ENCODE results near the gene ALPG. TPM values are rescaled to one million over a fixed set of nuclear protein-coding genes. Genes with fewer than 3 reads are reported as not detected.
A peak's percentile ranks its signal among the peaks of the same experiment; 100 is the strongest.
"Not testable (repeated sequence)": the region's sequence is repeated elsewhere in the genome, so short reads cannot be mapped to it uniquely, and the experiment has no call there.

The ALPG gene
- polyA plus RNA-seq, 1 donor, result not detected

GRCh38 chr2:232398293-232399034 is 8.2 kb upstream of the ALPG start:
- no peak for DNase-seq

GRCh38 chr2:232400256-232401015 is 6.2 kb upstream of the ALPG start:
- DNase-seq, result no peak

DNA sequence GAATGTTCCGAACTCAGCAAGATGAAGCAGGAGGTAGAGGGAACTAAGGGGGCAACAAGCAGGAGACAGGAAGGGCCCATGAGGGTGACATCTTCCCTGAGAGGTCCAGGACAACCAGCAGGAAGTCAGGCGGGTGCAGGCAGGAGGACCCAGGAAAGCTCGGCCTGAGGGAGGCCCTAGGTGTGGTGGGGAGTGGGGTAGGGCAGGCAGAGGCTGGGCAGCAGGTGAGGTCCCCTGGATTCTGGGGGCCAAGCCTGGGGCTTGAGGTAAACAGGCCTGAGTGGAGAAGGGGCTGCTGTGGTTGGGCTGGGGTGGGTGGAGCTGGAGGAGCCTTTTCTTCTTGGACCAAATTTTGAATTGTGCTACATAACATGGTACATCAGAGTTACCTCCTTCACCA is 4.1 kb upstream of the ALPG start:
- no peak for DNase-seq

DNA sequence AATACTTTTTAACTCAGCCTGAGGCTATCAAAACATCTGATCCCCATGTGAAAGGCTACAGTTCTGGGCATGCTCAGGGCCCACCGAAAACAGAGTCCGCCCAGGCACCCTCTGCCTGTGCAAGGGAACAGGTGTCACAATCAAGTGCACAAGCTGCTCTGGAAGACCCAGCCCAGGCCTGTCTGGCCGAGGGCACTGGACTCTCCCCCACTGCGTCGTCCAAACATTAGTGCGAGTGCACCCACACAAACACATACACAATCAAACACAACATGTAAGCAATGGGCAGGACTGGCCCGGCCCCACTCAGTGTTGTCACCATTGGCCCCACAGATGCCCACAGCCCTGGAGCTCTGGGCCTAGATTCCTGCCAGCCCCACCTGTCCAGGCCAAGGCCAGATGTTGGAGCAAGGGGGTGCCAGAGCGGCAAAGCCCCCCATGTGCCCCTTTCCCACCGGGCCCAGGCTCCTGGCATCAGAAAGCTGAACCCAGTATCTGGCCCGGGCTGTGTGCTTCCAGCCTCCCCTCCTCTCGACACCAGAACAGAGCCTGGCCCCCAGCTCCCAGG is 617 bp upstream of the ALPG start:
- DNase-seq, result no peak

DNA sequence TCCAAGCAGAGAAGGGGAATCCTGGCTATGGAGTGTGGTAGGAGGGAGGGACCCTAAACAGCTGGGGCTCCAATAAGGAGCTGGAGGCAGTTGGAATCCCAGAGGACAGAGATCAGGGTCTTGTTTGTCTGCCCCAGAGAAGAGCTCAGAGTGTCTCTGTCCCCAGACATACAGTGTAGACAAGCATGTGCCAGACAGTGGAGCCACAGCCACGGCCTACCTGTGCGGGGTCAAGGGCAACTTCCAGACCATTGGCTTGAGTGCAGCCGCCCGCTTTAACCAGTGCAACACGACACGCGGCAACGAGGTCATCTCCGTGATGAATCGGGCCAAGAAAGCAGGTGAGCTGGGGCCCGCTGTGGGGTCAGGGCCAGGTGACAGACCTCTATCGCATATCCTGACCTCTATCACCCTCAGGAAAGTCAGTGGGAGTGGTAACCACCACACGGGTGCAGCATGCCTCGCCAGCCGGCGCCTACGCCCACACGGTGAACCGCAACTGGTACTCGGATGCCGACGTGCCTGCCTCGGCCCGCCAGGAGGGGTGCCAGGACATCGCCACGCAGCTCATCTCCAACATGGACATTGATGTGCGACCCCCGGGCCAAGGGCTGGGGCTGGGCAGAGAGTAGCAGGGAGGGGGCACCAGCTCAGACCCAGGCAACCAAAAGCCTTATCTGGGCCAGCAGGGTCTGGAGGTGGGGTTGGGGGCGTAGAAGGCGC is 945 bp downstream of the ALPG start:
- DNase-seq, result not testable (repeated sequence)

- not testable (repeated sequence) for DNase-seq
Observed at GRCh38 chr2:232408269-232408668, 1.6 kb downstream of the ALPG start.

- not testable (repeated sequence) for DNase-seq
Observed at GRCh38 chr2:232409617-232410016, 3.0 kb downstream of the ALPG start.

DNA sequence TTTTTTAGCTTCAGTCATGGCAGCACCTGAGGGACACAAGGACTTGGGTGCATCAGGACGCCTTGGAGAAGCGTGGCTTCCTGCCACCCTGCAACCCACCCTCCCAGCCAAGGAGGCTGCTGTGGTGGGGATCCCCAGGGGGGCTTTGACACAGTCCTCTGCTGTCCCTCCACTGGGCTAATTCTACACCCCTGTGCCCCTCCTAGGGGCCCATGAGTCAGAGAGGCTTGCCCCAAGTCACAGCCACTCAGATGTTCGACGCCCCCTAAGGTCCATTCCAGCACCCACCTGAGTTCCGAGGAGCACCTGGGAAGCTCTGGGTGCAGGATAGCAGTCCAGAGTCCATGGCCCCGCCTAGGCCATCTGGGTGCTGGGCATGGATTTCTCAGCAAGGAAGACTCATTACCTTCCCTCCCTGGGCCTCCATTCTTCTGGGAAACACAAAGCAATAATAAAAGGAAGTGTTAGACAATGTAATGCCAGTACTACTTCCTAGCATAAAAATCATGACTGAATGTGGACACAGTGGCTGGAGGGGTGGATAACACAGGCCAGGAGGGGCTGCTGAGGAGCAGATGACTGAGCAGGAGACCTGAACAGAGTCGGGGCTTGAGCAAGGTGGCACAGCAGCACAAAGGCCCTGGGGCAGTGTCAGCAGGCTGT is 3.7 kb downstream of the ALPG start:
- DNase-seq, result no peak

DNA sequence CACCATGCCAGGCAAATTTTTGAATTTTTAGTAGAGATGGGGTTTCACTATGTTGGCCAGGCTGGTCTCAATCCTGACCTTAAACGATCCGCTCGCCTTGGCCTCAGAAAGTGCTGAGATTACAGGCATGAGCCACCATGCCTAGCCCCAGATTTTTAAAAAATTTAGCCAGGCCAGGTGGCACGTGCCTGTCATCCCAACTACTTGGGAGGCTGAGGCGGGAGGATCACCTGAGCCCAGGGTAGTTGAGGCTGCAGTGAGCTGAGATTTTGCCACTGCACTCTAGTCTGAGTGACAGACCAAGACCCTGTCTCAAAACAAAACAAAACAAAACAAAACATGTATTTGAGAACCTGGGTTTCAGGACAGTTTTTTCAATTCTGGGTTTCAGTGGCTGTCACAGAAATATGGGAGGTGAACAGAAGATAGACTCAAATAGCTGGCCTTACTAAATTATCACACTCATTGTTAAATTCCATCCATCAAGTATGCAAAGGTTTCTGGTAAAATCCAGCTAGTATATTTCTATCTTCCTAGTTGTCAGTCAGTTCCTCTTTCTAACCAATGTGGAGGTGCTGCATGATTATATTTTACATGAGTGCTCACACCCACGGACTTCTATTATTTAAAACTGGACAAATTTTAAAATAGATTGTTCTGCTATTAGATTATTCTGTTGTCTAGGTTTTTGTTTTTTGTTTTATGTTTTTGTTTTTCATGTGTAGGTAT is 5.4 kb downstream of the ALPG start:
- no peak for DNase-seq

DNA sequence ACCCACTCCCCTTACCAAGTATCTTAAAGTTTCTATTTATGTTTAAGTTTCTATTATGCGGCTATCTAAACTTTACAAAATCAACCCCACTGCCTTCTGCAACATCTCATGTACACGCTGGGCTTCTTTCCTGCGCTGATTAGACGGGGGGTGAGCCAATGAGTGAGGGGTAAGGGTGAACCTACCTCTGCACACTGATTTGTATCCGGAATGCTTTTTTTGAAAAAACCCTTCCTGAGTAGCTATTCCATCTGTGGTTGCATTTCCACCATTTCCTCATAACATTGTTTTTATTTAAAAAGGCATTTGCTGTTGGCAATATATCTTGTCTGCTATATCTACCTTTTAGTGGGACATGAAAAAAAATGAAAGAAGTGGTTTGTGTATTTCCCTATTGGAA is 6.3 kb downstream of the ALPG start:
- no peak for DNase-seq

DNA sequence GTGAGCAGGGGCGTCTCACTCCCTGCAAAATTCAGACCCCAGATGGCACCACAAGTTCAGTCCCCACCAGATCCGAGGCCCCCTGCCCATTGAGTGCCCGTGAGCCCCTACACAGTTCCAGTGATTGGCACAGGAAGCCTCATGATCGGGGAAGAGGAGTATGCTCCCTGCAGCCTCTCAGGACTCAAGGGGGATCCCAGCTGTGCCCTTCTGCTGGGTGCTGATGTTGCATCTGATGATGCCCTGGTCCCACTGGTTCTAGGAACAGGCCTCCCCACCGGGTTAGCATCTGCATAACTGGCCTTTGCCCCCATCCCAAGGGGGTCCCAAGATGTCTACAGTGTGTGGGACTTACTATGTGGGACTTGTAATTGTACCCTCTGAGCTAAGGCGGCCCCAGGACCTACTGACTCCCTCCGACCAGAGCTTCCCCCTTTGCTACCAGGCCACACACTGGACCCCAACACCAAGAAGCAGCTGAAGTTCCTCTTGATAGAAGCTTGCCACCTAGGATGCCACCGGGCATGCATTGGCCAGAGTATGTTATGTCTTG is 8.6 kb downstream of the ALPG start:
- no peak for DNase-seq

DNA sequence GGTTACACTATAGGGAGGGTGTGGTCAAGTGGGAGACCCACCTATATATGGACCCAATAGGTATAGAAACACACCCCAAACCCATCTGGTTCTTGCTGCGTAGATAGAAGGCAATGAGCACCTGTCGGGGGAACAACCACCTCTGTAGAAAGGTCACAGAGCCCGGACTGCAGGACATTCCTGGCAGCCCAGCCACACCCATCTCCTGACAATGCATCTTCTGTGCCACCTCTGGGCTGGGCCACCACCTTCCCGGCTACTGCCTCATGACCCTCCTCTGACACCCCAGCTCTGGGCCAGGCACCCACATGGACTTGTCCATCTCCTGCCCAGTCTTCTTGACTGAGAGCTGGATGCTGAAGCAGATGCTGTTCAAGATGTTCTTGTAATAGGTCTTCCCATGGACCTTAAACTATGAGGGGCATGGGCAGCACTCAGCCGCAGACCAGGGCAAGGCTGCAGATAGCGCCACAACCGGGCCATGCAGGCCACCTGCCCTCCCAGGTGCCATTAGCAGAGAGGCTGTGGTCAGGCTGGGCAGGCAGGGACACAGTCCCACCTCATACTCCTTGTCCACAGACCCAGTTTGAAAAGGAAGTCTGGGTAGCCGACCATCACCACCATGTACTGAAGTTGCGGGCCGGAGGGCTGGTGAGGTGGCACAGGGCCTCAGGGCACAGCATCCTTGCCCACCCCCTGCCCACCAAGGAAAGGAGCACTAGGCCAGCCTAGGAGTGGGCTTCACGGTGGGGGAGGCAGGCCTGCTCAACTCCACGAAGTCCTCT is 9.3 kb downstream of the ALPG start:
- DNase-seq, result no peak

GRCh38 chr2:232416521-232417470 is 10.2 kb downstream of the ALPG start:
- DNase-seq, result no peak

DNA sequence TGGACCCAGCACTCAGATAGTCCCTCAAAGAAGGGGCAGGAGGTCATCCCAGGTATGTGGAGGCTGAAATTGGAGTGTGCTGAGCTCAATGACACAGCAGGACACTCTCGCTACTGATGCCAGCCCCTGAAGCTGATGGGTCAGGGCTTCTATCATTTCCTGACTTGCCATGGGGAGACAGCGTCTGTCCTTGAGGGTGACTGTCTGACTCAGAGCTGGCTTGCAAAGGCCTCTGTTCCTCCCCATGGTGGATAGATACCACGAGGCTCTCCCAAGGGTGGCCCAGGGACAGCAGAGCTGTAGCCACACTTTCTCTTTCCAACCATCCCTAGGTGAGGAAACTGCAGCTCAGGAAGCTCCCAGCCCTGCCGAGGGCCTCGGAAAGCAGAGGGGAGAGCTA is 10.8 kb downstream of the ALPG start:
- no peak for DNase-seq

DNA sequence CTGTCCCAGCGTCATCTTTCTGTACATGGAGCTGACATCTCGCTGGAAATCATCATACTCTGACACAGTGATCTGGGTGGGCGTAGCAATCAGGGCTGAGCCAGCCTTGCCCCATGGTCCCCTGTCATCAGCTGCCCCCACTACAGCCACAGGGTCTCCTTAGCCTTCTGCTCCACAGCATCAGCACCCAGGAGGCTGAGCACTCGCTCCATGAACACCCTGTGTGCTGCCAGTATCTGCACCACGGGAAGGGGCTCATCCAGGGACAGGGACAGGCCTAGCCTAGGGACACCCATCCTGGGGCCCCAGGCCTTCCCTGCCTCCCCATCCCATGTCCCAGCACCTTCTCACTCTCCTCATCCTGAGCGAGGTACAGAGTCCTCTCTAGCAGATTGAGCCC is 11.4 kb downstream of the ALPG start:
- DNase-seq, result no peak

- peak; percentile 14 for DNase-seq
Observed at GRCh38 chr2:232418466-232419244, 12.0 kb downstream of the ALPG start.

DNA sequence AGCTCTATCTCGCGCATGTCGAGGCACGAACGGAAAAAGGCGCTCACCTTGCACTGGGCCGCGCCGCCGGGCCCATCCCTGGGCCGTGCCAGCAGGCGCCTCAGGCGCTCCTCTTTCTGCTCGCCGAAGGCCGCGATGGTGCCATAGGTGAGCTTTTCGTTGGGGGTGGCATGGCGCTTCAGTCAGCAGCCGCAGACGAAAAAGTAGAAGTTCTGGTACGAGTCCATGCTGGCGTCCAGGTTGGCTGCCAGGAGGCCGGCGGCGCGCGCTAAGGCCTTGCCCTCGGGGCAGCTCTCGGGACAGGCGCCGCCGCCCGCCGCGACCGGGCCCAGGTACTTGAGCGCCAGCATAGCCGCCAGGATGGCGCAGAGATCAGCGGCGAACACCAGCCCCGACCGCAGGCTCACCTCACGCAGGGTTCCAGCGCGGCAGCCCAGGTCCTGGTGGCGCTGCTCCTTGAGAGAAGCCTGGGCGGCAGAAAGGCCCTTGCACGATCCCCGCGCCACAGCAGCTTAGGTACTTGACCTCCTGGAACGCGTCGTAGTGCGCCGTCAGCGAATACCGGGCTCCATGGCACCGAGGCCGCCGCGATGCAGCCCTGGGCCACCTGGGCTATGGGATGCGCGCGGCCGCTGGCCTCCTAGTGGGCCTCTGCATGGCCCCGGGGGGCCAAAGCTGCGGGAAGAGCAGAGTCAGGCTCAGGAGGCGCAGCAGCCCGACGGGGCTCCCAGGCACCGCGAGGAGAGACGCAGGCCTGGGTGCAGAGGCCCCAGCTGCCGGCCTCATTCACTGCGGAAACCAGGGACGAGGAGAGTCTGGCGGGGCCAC is 12.8 kb downstream of the ALPG start:
- no peak for DNase-seq

GRCh38 chr2:232420073-232420454 is 13.4 kb downstream of the ALPG start:
- no peak for DNase-seq

Measured in hindlimb muscle (tissue), 1 donor.